Forelimb muscle (tissue), 1 donor: ENCODE results near the gene KCNK17. TPM values are rescaled to one million over a fixed set of nuclear protein-coding genes. Genes with fewer than 3 reads are reported as not detected.

Experiments
- DNase-seq: peaks from one replicate; pipeline ENCODE4 v3.0.0-alpha.2; 2013; ENCODE audit warnings: low read depth
- polyA plus RNA-seq: library from polyadenylated mRNA; unstranded; fragments of 120-200 nt; gene quantifications from one replicate; pipeline ENCODE4 v1.2.1, GENCODE V29; 2013; ENCODE audit not compliant: insufficient read length

KCNK17 gene
- polyA plus RNA-seq, 1 donor, result 1.5 TPM

- no peak for DNase-seq
These were observed 21.7 kb upstream of the KCNK17 start for GRCh38 chr6:39335780-39336545.

GRCh38 chr6:39333644-39334438 is 19.6 kb upstream of the KCNK17 start:
- DNase-seq, result no peak

- DNase-seq, result no peak
These were observed 16.3 kb upstream of the KCNK17 start for GRCh38 chr6:39330476-39330875.

- DNase-seq, result no peak
These were observed 15.8 kb upstream of the KCNK17 start for GRCh38 chr6:39330057-39330456.

GRCh38 chr6:39328066-39328465 is 13.8 kb upstream of the KCNK17 start:
- no peak for DNase-seq

- DNase-seq, result no peak
These were observed 13.3 kb upstream of the KCNK17 start for GRCh38 chr6:39327507-39327906.

- DNase-seq, result no peak
These were observed 8.2 kb upstream of the KCNK17 start, which contains the start of gene KCNK16 for GRCh38 chr6:39322306-39322850. KCNK16 (minus strand) TSS chr6:39322702; CDS start chr6:39322540, 162 bp downstream.

GRCh38 chr6:39321761-39322160 is 7.5 kb upstream of the KCNK17 start:
- no peak for DNase-seq

GRCh38 chr6:39320363-39320984 is 6.3 kb upstream of the KCNK17 start:
- DNase-seq, result no peak

- DNase-seq, result no peak
These were observed 5.6 kb upstream of the KCNK17 start for GRCh38 chr6:39319621-39320362.

- no peak for DNase-seq
These were observed 3.0 kb upstream of the KCNK17 start for GRCh38 chr6:39317256-39317655.

- no peak for DNase-seq
These were observed 520 bp downstream of the KCNK17 start for GRCh38 chr6:39313526-39314272.

- DNase-seq, result no peak
These were observed 1.2 kb downstream of the KCNK17 start for GRCh38 chr6:39312912-39313525.

- DNase-seq, result no peak
These were observed 3.7 kb downstream of the KCNK17 start for GRCh38 chr6:39310542-39310941.

- no peak for DNase-seq
These were observed 4.2 kb downstream of the KCNK17 start for GRCh38 chr6:39309942-39310531.

- no peak for DNase-seq
These were observed 6.8 kb downstream of the KCNK17 start for GRCh38 chr6:39307462-39307861.

- DNase-seq, result no peak
These were observed 9.3 kb downstream of the KCNK17 start for GRCh38 chr6:39304951-39305350.

GRCh38 chr6:39303425-39304153 is 10.6 kb downstream of the KCNK17 start:
- no peak for DNase-seq
